HG03565 (cell line): Measurements from ENCODE around the gene EGFLAM.

ENCODE experiments used
- ATAC-seq: cut with Tn5 transposase; IDR thresholded peaks from one replicate; pipeline ENCODE4 v1.9.1; 2021; ENCODE audit warnings: mild to moderate bottlenecking, moderate library complexity; ENCODE audit not compliant: unreplicated experiment

The EGFLAM gene

GRCh38 chr5:38467353-38468040, 209.1 kb downstream of the EGFLAM start:
- ATAC-seq, result no peak

- ATAC-seq, result no peak
Measured at GRCh38 chr5:38468202-38468673, 209.9 kb downstream of the EGFLAM start.

GRCh38 chr5:38468978-38469706, 210.8 kb downstream of the EGFLAM start:
- no peak for ATAC-seq

- no peak for ATAC-seq
Measured at GRCh38 chr5:38469707-38470267, 211.4 kb downstream of the EGFLAM start.

- no peak for ATAC-seq
Measured at GRCh38 chr5:38471709-38472108, 213.3 kb downstream of the EGFLAM start.

- no peak for ATAC-seq
Measured at GRCh38 chr5:38472541-38472940, 214.2 kb downstream of the EGFLAM start.

- no peak for ATAC-seq
Measured at GRCh38 chr5:38473008-38473407, 214.6 kb downstream of the EGFLAM start.

- ATAC-seq, result no peak
Measured at GRCh38 chr5:38478166-38478565, 219.8 kb downstream of the EGFLAM start.

- no peak for ATAC-seq
Measured at GRCh38 chr5:38478878-38479277, 220.5 kb downstream of the EGFLAM start.

- no peak for ATAC-seq
Measured at GRCh38 chr5:38479315-38479904, 221.1 kb downstream of the EGFLAM start.

GRCh38 chr5:38483805-38484398, 225.5 kb downstream of the EGFLAM start:
- ATAC-seq, result no peak

- no peak for ATAC-seq
Measured at GRCh38 chr5:38494175-38494574, 235.8 kb downstream of the EGFLAM start.

- no peak for ATAC-seq
Measured at GRCh38 chr5:38494763-38495162, 236.4 kb downstream of the EGFLAM start.

GRCh38 chr5:38497946-38498345, 239.6 kb downstream of the EGFLAM start:
- no peak for ATAC-seq

- ATAC-seq, result no peak
Measured at GRCh38 chr5:38500573-38501260, 242.4 kb downstream of the EGFLAM start.

GRCh38 chr5:38506302-38506701, 247.9 kb downstream of the EGFLAM start:
- ATAC-seq, result no peak

- no peak for ATAC-seq
Measured at GRCh38 chr5:38509185-38509584, 250.8 kb downstream of the EGFLAM start.
